NCI-H2029 (cell line): Measurements from ENCODE around the gene GPR132.
"Not testable (repeated sequence)": the region's sequence is repeated elsewhere in the genome, so short reads cannot be mapped to it uniquely, and the experiment has no call there.

Source experiments
- DNase-seq: peaks from one replicate; lab custom pipeline; 2025; lab: John Stamatoyannopoulos, UW

The GPR132 gene

DNA sequence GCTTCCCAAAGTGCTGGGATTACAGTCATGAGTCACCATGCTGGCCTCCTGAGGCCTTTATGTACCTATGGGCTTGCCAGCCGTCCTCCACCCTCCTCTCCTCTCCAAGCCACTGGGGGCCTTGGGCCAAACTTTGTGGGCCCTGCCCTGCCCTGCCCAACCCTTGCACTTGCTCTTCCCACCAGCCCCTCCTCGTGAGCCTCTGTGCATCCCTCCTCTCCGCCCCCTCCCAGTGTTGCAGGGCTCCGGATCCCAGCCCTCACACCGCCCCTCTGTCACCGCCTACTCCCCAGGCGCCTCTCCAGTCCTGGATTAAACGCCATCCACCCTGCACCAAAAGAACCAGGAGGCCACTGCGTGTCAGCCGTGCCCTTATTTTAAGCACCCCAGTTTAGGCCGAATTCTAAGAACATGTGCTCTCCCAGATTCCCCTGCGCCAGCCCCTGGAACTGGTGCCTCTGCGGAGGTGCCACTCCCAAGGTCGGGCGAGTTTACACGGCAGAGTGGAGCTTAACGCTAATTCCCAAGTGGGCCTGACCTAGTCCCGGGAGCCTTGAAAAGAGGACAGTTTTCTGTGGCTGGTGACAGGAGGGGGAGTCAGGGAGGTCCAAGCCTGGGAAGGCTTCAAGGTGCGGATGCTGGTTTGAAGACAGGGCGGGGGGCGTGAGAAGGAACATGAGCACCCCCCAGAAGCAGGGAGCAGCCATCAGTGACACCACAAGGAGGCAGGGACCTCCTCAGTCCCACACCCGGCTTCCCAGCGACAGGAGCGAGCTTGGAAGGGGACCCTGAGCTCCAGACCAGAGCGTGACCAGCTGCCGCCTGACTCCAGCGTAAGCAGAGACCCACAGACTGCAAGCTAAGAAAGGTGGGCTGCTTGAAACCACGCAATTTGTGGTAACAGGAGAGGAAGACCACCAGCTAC is 23.1 kb downstream of the GPR132 start:
- DNase-seq, result no peak

DNA sequence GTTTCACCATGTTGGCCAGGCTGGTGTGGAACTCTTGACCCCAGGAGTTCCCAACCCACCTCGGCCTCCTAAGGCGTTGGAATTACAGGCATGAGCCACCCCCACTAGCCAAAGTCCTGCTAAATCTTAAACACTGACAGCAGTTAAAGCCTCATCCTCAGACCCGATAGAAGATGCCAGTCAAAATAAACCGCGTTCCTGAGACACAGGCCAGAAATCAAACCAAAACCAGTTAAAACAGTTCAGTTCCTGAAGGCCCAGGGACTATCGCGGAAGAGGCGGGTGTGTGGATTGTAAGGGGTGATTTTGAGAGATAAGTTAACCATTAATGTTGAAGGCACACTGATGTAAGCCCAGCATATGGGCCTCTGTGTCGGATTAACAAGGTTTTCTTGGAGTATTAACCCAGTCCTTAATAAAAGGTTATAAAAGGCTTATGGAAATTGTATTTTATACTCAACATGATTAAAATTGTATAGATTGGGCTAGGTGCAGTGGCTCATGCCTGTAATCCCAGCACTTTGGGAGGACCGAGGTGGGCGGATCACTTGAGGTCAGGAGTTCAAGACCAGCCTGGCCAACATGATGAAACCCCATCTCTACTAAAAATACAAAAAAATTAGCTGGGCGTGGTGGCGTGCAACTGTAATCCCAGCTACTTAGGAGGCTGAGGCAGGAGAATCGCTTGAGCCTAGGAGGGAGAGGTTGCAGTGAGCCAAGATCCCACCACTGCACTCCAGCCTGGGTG is 25.6 kb downstream of the GPR132 start:
- no peak for DNase-seq

DNA sequence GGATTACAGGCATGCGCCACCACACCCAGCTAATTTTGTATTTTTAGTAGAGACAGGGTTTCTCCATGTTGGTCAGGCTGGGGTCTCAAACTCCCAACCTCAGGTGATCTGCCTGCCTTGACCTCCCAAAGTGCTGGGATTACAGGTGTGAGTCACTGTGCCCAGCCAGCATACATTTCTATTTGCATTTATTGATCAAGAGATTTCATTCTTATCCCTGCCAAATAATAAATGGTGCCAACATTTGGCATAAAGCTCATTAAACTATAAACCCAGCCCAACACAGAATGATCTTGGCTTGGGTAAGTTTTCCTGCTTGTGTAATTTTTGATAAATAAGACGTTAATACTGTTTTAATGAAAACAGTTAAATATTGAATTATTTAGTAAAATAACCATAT is 29.6 kb downstream of the GPR132 start:
- DNase-seq, result not testable (repeated sequence)

DNA sequence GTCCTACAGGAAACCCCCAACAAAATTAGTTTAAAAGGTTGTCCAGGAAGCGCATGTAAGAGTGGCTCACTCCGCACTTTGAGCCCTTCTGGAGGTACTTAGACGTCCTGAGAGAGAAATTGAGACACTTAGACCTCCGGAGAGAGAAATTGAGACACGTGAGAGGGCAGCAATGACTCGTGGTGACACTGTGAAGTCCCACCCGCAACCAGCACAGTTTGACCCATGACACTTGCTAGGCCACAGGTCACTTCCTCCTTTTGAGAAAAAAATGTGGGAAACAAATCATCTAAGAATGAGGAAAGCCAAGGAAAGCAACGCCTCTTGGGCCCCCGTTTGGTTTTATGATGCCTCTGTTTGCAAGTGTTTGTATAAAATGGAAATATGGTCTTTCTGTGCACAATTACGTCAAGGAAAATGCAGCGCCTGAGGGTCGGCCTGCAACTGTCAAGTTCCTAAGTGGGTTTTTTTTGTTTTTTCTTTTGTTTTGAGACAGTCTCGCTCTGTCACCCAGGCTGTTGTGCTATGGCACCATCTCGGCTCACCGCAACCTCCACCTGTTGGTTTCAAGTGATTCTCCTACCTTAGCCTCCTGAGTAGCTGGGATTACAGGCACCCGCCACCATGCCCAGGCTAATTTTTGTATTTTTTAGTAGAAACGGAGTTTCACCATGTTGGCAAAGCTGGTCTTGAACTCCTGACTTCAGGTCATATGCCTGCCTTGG is 30.8 kb downstream of the GPR132 start:
- DNase-seq, result no peak

DNA sequence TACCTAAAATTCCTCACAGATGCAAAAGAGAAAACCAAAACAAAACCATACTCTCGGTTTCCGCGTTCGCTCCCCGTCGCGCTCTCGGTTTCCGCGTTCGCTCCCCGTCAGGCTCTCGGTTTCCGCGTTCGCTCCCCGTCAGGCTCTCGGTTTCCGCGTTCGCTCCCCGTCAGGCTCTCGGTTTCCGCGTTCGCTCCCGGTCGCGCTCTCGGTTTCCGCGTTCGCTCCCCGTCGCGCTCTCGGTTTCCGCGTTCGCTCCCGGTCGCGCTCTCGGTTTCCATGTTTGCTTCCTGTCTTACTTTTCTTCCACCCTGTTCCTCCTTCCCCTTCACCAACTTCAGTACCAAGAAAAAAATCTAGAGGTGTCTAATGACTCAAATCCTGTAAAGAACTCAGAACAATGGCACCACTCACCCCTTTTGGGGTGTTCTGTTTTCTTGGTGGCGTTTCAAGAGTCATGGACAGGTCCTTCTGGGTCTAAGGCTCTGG is 31.8 kb downstream of the GPR132 start:
- not testable (repeated sequence) for DNase-seq

DNA sequence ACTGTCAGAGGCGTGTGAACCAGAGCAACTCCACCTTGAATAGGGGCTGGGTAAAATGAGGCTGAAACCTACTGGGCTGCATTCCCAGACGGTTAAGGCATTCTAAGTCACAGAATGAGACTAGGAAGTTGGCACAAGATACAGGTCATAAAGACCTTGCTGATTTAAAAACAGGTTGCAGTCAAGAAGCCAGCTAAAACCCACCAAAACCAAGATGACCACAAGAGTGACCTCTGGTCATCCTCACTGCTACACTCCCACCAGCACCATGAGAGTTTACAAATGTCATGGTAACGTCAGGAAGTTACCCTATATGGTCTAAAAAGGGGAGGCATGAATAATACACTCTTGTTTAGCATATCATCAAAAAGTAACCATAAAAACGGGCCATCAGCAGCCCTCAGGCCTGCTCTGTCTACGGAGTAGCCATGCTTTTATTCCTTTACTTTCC is 32.8 kb downstream of the GPR132 start:
- not testable (repeated sequence) for DNase-seq

DNA sequence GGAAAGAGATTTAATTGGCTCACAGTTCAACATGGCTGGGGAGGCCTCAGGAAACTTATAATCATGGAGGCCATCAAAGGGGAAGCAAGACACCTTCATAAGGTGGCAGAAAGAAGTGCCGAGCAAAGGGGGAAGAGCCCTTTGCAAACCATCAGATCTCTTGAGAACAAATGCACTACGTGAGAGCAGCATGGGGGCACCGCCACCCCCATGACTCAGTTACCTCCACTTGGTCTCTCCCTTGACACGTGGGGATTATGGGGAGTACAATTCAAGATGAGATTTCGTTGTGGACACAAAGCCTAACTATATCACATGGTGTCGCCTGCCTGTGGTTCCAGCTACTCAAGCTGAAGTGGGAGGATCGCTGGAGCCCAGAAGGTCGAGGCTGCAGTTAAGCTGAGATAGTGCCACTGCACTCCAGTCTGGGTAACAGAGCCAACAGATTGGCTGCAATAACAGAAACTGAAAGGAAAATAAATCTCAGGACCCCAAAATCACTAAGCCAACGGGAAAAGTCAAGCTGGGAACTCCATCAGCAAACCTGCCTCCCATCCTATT is 34.3 kb downstream of the GPR132 start:
- DNase-seq, result no peak

DNA sequence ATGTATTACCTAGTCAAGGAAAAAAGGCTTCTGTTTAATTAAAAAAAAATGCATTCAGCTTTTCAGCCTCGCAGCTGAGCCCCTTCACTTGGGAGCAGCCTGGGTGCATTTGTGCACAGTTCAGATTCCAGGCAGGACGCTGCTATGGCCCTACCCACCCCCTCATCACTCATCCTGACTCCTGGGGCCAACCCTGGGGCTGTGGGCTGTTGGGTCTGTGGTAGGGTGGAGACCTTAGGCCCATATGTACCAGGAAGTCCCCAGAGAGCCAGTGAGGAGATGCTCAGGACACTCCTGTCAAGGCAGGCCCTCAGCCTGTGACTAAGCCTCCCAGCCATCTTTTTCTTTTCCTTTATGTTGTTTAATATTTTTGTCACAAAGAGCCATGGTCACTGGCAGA is 35.0 kb downstream of the GPR132 start:
- DNase-seq, result no peak

DNA sequence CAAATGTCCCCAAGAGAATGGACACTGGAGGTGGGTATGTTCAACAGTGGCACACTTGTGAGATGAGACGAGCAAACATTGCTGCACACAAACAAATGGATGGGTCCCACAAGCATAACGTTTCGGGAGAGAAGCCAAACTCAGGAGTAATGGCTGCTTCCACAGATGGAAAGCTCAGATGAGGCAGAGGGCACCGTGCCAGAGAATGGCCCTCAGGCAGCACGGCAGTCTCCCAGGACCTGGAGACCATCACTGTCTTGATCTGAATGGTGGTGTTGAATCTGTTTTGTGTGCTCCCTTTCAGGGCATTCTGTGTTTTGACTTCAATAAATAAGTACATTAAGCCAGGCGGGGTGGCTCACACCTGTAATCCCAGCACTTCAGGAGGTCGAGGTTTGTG is 35.8 kb downstream of the GPR132 start:
- DNase-seq, result no peak

DNA sequence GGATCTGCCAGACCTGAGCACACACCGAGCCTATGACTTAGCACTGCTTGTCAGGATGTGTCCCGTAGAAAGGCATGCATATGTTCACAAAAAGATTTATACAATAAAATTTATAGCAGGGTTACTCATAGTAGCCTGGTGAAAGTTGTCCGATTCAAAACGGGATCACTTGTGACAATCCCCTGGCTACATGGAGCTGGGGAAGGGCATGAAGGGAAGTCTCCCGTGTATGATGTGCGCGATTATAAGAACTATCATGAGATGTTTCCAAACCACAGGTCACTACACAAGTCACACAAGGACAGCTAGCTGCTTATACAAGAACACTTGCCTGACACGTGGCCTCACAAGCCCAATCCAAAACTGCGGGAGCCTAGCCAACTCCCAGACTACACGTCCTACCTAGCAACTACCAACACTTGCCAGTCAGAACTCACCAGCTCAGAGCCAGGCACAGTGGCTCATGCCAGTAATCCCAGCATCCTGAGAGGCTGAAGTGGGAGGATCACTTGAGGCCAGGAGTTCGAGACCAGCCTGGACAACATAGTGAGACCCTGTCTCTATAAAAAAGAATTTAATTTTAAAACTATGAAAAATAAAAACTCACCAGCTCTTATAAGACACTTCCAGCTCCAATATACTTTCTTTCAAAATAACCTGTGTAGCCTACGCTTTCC is 36.8 kb downstream of the GPR132 start:
- DNase-seq, result no peak

DNA sequence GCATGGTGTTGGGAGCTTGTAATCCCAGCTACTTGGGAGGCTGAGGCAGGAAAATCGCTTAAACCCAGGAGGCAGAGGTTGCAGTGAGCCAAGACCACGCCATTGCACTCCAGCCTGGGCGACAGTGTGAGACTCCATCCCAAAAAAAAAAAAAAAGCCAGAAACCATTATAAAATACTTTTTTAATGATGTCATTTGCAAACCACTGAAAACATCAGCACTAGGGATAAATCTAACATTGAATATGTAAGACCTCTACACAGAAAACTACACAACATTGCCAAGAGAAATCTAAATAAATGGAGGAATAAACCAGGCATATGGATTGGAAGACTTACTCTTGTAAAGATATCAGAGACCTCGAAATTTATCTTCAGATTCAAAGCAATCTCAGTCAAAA is 37.5 kb downstream of the GPR132 start:
- not testable (repeated sequence) for DNase-seq

DNA sequence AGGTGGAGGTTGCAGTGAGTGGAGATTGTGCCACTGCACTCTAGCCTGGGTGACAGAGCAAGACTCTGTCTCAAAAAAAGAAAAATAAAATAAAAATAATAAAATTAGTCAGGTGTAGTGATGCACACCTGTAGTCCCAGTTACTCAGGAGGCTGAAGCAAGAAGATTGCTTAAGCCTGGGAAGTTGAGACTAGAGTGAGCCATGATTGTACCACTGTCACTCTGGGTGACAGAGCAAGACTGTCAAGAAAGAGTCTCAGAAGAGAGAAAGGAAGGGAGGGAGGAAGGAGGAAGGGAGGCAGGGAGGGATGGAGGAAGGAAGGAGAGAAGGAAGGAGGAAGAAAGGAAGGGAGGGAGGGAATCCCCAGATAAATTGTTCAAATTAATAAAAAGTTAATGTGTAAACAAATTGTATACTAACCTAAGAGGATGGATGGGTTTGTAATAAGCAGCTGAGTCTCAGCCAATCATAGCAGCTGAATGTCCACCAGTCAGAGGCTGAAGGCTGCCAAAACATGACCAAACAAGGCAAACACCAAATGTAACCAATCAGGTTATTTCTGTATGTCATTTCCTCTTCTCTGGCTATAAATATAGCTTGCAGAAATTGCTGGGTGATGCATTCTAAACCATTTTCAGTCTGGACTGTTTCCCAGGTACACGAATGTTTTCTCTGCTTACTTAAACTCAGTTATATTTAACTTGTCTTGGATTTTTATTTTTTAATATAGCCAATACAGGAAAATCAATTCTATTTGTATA is 38.2 kb downstream of the GPR132 start:
- no peak for DNase-seq

DNA sequence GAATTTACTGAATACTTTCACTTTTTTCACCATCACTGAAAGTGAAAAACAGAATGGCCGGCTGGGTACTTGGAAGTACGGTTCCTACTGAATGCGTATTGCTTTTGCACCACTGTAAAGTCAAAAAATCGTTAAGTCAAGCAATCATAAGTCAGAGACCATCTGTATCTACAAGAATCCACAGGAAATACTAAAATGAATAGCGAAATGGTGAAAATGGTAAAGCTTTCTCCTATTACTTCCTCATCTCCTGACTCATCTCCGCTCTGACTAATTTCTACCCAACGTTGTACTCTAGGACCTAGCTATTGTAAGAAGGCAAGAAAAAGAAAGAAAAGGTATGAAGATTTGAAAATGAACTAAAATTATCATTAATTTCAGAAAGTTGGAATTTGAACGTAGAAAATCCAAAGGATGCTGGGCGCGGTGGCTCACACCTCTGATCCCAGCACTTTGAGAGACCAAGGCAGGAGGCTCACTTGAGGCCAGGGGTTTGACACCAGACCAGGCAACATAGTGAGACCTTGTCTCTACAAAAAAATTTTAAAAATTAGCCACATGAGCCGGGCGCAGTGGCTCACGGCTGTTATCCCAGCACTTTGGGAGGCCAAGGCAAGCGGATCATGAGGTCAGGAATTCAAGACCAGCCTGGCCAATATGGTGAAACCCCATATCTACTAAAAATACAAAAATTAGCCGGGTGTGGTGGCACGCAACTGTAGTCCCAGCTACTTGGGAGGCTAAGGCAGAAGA is 39.0 kb downstream of the GPR132 start:
- DNase-seq, result no peak

DNA sequence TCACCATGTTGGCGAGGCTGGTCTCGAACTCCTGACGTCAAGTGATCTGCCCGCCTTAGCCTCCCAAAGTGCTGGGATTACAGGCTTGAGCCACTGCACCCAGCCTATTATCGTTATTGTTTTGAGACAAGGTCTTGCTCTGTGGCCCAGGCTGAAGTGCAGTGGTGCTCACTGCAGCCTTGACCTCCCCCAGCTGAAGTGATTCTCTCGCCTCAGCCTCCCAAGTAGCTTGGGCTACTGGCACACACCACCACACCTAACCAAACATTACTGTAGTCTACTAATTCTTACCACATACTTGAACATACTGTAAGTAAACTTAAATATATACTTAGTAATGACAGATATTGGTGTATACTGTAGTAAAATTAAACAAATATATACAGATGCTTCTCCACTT is 39.8 kb downstream of the GPR132 start:
- DNase-seq, result no peak

DNA sequence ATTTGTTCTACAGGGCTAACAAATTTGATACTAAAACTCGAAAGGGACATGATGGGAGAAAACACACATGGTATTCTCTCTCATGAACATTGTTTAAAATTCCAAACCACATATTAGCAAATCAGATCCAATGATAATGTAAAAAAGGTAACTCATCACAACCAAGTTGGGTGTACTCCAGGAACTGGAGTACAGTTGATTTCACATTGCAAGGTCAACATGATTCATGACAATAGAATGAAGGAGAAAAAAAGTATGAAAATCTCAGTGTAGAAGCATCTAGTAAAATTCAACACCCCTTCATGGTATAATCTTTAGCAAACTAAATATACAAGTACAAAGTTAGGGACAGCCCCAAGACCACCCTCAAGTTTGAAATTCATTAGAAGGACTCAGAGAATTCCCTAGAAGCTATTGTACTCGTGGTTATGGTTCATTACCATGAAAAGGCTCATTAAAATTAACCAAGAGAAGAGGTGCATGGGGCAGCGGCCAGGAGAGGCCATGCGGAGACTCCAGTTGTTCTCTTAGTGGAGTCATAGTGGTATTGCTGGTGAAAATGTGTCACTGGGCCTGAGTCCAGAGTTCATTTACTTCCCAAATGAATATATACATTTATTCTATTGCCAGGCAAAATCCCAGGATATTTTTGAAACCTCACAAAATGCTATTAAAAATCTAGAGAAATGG is 41.3 kb downstream of the GPR132 start:
- no peak for DNase-seq

DNA sequence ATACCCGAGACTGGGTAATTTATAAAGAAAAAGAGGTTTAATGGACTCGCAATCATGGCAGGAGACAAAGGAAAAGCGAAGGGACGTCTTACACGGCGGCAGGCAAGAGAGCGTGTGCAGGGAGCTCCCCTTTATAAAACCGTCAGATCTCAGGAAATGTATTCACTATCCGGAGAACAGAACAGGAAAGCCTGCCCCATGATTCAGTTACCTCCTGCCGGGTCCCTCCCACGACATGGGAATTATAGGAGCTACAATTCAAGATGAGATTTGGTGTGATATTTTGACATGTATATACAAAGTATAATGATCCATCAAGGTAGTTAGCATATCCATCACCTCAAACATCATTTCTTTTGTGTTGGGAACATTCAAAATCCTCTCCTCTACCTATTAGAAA is 42.1 kb downstream of the GPR132 start:
- no peak for DNase-seq

DNA sequence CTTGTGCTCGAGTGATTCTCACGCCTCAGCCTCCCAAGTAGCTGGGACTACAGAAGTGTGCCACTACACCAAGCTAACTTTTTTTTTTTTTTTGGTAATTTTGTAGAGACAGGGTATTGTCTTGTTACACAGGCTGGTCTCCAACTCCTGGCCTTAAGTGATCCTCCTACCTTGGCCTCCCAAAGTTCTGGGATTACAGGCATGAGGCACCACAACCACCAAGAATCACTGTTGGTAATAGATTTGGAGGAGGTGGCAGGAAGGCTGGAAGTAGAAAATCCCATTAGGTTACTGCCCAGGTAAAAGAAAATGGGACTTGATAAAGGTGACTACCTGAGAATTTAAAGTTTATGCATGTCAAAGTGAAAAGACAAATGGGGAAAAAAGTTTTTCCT is 43.0 kb downstream of the GPR132 start:
- no peak for DNase-seq

DNA sequence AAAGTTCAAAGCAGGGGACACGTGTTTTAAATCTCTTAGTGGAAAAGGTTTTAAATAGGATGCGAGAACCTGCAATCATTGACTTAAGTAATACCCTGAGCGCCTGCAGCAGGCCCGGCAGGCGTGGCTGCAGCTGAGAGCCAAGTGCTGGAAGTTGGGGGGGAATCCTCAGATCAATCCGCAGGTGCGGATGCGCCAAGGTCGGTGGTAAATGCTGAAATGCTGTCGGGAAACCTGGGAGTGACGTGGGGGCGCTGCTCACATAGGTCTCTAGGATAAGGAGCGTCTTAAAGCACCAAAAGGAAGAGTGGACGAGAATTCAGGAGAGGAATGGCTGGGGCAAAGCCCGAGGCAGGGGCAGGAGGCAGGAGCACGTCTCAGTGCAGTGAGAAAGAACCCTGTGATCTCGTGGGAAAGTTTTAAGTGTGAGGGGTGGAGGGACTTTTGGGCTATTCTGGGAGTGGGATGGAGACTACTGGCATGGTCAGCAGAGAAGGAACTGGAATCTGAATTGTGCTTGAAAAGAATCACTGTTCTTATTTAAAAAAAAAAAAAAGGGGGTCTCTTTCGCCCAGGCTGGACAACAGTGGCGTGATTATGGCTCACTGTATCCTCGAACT is 43.5 kb downstream of the GPR132 start:
- DNase-seq, result no peak
